Stimulated activated CD8-positive, alpha-beta memory T cell treated with anti-CD3 and anti-CD28 coated beads, Interleukin-12 subunit alpha, Interleukin-12 subunit beta, amount 100 ng/mL, for 4 hours (primary cell): ENCODE results near the gene FAM222A.

ENCODE experiments used
- DNase-seq: peaks from one replicate; pipeline ENCODE4 v3.0.0-alpha.2; 2020; ENCODE audit warnings: low read depth

FAM222A gene

GRCh38 chr12:109760031-109760929 is 46.7 kb downstream of the FAM222A start:
- no peak for DNase-seq

GRCh38 chr12:109760930-109761921 is 47.6 kb downstream of the FAM222A start:
- DNase-seq, result no peak

- no peak for DNase-seq
These were observed 48.5 kb downstream of the FAM222A start for GRCh38 chr12:109762071-109762672.

- DNase-seq, result no peak
These were observed 49.1 kb downstream of the FAM222A start for GRCh38 chr12:109762673-109763191.

- DNase-seq, result no peak
These were observed 49.7 kb downstream of the FAM222A start for GRCh38 chr12:109763201-109763841.

- no peak for DNase-seq
These were observed 50.5 kb downstream of the FAM222A start for GRCh38 chr12:109764123-109764522.

GRCh38 chr12:109764776-109765445 is 51.3 kb downstream of the FAM222A start:
- DNase-seq, result no peak

GRCh38 chr12:109765446-109765810 is 51.8 kb downstream of the FAM222A start:
- DNase-seq, result no peak

GRCh38 chr12:109766251-109766778 is 52.7 kb downstream of the FAM222A start:
- no peak for DNase-seq

GRCh38 chr12:109767456-109767855 is 53.8 kb downstream of the FAM222A start:
- DNase-seq, result no peak

- DNase-seq, result no peak
These were observed 54.6 kb downstream of the FAM222A start for GRCh38 chr12:109767991-109768900.

GRCh38 chr12:109768901-109769670 is 55.5 kb downstream of the FAM222A start:
- DNase-seq, result no peak

- DNase-seq, result no peak
These were observed 56.7 kb downstream of the FAM222A start for GRCh38 chr12:109770104-109770860.

GRCh38 chr12:109770861-109771670 is 57.4 kb downstream of the FAM222A start:
- DNase-seq, result no peak

GRCh38 chr12:109771746-109772621 is 58.4 kb downstream of the FAM222A start:
- no peak for DNase-seq
